Thyroid gland (tissue), 4 donors: ENCODE results near the gene CAMSAP2. TPM values are rescaled to one million over a fixed set of nuclear protein-coding genes. Genes with fewer than 3 reads are reported as not detected.

Source experiments
- DNase-seq, 2 donors: peaks; one replicate each; pipeline ENCODE4 v3.0.0-alpha.2; 2019
- H3K27ac ChIP-seq, 3 donors: fragments of 200-600 bp; sonication (generic); 1 replicate in 2 of 3; 2 replicates in 1 of 3; pipeline ENCODE4 v1.5.1; 2016 to 2019; ENCODE audit warnings: mild to moderate bottlenecking in 1 of 3, moderate library complexity in 1 of 3
- H3K27me3 ChIP-seq: fragments of 200-600 bp; sonication (generic); one replicate; pipeline ENCODE4 v1.5.1; 2019
- H3K36me3 ChIP-seq, 2 donors: fragments of 200-600 bp; sonication (generic); one replicate each; pipeline ENCODE4 v1.5.1; 2016 to 2019
- H3K4me1 ChIP-seq, 2 donors: fragments of 200-600 bp; sonication (generic); one replicate each; pipeline ENCODE4 v1.5.1; 2017 to 2019
- H3K4me3 ChIP-seq, 3 donors: fragments of 200-600 bp; sonication (generic); replicated peaks in 1 of 3; 1 replicate in 2 of 3; 2 replicates in 1 of 3; pipeline ENCODE4 v1.5.1; 2016; ENCODE audit warnings: mild to moderate bottlenecking in 1 of 3
- H3K9me3 ChIP-seq: fragments of 200-600 bp; sonication (generic); one replicate; pipeline ENCODE4 v1.5.1; 2017
- CTCF ChIP-seq, 6 experiments: fragments of 200-600 bp in 3 of 6; fragments of 450-650 bp in 3 of 6; sonication (generic) in 3 of 6; IDR thresholded peaks; one replicate each; pipeline ENCODE4 v1.5.1; 2016 to 2019; ENCODE audit warnings: antibody characterized with exemption in 6 of 6, mild to moderate bottlenecking in 2 of 6, inconsistent platforms in 1 of 6, moderate library complexity in 1 of 6
- POLR2A ChIP-seq, 2 donors: fragments of 450-650 bp; IDR thresholded peaks; one replicate each; pipeline ENCODE4 v1.6.1; 2017; ENCODE audit warnings: antibody characterized with exemption in 2 of 2, mild to moderate bottlenecking in 2 of 2, moderate library complexity in 1 of 2
- WGBS, 2 donors: methylation state at CpG; one replicate each; pipeline ENCODE4 v1.1.5; 2017; 5-methylcytosine and 5-hydroxymethylcytosine counted together
- intact Hi-C: fragments of 100-400 bp; cut with DNase I; formaldehyde crosslinking; loops from one replicate; pipeline ENCODE4 v1.15.1; 2023
- total RNA-seq, 4 donors: library from RNA; depleted of rRNA; stranded (reverse); fragments of >200 nt; gene quantifications; one replicate each; pipeline ENCODE4 v1.2.3, GENCODE V29; 2016

Gene CAMSAP2
- total RNA-seq, 4 donors from 2014 or later = 36.3 to 53.5 (median 41.8) TPM

- no peaks in the 10 kb centered on the region for H3K4me1 ChIP-seq
- H3K4me3 ChIP-seq = no peak overlapping the region
- no peaks in the 10 kb centered on the region for H3K27me3 ChIP-seq
- no peak for TF ChIP-seq CTCF (IDR thresholded peaks at IDR 0.05)
- TF ChIP-seq POLR2A (IDR thresholded peaks at IDR 0.05) = no peak
- intact Hi-C loops = no loop called here
- no peaks in the 10 kb centered on the region for H3K36me3 ChIP-seq
- no peaks in the 10 kb centered on the region for H3K9me3 ChIP-seq
- 87 to 99% methylated on average over 2 of the region's 2 CpGs for WGBS, 2 donors
- DNase-seq = no peak
- H3K27ac ChIP-seq = no peak overlapping the region
These were observed 28.5 kb upstream of the CAMSAP2 start for GRCh38 chr1:200710166-200710565.

DNA sequence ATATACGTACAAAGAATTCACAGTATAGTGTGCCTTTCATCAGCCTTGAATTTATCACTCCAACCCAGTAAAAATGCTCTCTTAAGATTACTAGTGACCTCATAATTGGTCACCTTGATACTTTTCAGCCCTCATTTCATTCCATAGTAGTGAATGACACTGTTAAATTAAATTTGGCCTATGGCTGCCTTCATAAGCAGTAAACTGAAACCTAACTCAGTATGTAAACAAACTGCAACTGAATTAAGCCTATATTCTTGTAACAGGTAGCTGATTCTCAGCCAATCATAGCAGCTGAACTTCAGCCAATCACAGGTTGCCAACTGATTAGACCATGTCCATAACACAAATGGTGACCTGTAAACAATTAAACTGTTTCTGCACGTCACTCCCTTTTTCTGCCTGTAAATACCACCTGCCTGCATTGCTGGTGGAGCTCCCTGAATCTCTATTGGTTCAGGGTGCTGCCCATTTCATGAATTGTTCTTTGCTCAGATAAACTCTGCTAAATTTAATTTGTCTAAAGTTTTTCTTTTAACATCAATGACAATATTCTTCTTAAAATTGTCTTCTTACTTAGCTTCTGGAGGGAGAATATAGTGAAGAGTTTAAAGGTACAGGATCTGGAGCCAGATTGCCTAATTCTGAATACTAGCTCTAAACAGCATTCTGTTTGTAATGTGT lies 24.0 kb upstream of the CAMSAP2 start:
- no peaks in the 10 kb centered on the region for H3K9me3 ChIP-seq

GRCh38 chr1:200720199-200720598 lies 18.5 kb upstream of the CAMSAP2 start:
- no peaks in the 10 kb centered on the region for H3K9me3 ChIP-seq
- H3K27me3 ChIP-seq = no peaks in the 10 kb centered on the region
- no peak overlapping the region for H3K27ac ChIP-seq
- 88 to 96% methylated on average over 1 of the region's 1 CpG for WGBS, 2 donors
- no peak for DNase-seq
- TF ChIP-seq CTCF (IDR thresholded peaks at IDR 0.05) (no peak), POLR2A (IDR thresholded peaks at IDR 0.05) (no peak)
- intact Hi-C loops = no loop called here
- H3K4me1 ChIP-seq = no peaks in the 10 kb centered on the region
- no peaks in the 10 kb centered on the region for H3K36me3 ChIP-seq
- no peak overlapping the region for H3K4me3 ChIP-seq

More for the DNA sequence above, 24.0 kb upstream of the CAMSAP2 start:
- Histone ChIP-seq H3K36me3 (no peaks in the 10 kb centered on the region), H3K4me1 (no peaks in the 10 kb centered on the region), H3K4me3 (no peak overlapping the region), H3K27ac (no peak overlapping the region), H3K27me3 (no peaks in the 10 kb centered on the region)
- intact Hi-C loops = no loop called here
- no peak for TF ChIP-seq POLR2A (IDR thresholded peaks at IDR 0.05)
- TF ChIP-seq CTCF (IDR thresholded peaks at IDR 0.05) = no peak
- WGBS, 2 donors = 87 to 93% methylated on average over 2 of the region's 2 CpGs
- DNase-seq = no peak

DNA sequence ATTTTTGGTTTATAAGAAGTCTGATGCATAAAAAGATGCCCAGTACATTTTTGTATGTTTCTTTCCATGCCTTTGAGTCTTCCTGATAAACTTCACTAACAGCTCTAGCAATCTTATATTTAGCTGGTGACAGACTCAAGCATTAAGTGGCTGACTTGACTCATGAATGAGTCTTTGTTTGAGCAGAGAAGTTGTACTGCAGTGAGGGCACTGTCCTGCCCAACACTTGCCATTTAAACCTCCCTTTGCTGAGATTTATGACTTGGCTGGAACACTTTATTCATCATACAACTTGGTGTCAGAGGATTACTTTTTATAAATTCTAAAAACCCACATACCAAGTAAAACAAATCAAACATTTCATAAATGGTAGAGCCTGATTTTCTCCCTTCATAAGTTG lies 14.6 kb upstream of the CAMSAP2 start:
- Histone ChIP-seq H3K36me3 (no peaks in the 10 kb centered on the region), H3K9me3 (no peaks in the 10 kb centered on the region), H3K27me3 (no peaks in the 10 kb centered on the region), H3K4me3 (no peak overlapping the region), H3K4me1 (no peaks in the 10 kb centered on the region), H3K27ac (no peak overlapping the region)
- intact Hi-C loops = no loop called here
- no peak for TF ChIP-seq POLR2A (IDR thresholded peaks at IDR 0.05)
- no peak for TF ChIP-seq CTCF (IDR thresholded peaks at IDR 0.05)
- no peak for DNase-seq

- no peak for DNase-seq
- intact Hi-C loops = no loop called here
- H3K4me1 ChIP-seq = no peaks in the 10 kb centered on the region
- no peaks in the 10 kb centered on the region for H3K9me3 ChIP-seq
- no peak overlapping the region for H3K27ac ChIP-seq
- TF ChIP-seq CTCF (IDR thresholded peaks at IDR 0.05) (no peak), POLR2A (IDR thresholded peaks at IDR 0.05) (no peak)
- no peak overlapping the region for H3K4me3 ChIP-seq
- WGBS, 2 donors = 97% methylated on average over 2 of the region's 2 CpGs
- no peaks in the 10 kb centered on the region for H3K36me3 ChIP-seq
- H3K27me3 ChIP-seq = no peaks in the 10 kb centered on the region
These were observed 11.4 kb upstream of the CAMSAP2 start for GRCh38 chr1:200727257-200727656.
